NK-92 treated with Interleukin-12 subunit alpha and Interleukin-12 subunit beta, amount 100 ng/mL, for 24 hours (cell line): Measurements from ENCODE around the gene EGFL7.

ENCODE experiments used
- DNase-seq: peaks from one replicate; lab custom pipeline; 2025; lab: John Stamatoyannopoulos, UW

EGFL7 gene

GRCh38 chr9:136659861-136660784, 2.6 kb upstream of the EGFL7 start:
- DNase-seq: no peak

DNA sequence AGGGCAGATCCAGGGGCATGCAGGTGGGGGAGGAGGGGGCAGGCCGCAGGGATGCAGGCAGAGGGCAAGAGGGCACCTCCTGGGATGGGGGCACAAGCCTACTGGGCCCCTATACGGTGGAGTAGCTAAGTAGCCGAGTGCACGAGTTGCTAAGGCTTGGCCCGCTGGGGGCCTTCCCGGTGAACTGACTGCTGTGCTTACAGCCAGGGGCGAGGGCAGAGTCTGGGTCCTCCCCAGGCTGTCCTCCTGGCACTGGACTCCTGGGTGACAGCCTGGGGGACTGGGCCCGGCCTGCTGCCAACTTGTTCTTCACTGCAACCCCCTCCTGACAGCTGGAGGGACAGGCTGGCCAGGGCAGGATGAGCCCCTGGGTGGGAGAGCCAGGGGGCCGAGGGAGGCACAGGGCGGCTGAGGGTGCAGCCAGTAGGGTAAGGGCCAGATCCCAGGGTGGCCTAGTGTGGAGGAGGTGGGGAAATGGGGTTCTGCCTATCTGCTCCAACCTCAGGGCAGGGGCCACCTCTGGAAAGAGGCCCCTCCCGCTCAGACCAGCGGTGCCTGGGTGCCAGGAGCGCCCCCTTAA, 1.7 kb upstream of the EGFL7 start:
- no peak for DNase-seq

GRCh38 chr9:136661641-136662325, 933 bp upstream of the EGFL7 start:
- DNase-seq: no peak

DNA sequence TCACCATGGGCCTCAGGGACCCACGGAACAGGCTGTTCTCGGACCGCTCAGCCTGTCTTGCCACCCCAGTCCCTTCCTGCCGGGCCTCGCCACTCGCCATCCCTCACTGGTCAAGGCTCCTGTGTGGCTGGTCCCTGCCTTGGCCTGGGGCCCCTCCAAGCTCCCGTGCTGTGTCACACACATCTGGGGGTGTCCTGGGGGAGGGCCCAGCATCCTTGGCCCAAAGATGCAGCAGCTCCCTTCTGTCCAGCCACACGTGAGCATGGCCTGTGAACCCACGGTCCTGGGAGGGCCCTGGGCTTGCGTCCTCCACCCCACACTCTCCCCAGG, 425 bp upstream of the EGFL7 start:
- no peak for DNase-seq

DNA sequence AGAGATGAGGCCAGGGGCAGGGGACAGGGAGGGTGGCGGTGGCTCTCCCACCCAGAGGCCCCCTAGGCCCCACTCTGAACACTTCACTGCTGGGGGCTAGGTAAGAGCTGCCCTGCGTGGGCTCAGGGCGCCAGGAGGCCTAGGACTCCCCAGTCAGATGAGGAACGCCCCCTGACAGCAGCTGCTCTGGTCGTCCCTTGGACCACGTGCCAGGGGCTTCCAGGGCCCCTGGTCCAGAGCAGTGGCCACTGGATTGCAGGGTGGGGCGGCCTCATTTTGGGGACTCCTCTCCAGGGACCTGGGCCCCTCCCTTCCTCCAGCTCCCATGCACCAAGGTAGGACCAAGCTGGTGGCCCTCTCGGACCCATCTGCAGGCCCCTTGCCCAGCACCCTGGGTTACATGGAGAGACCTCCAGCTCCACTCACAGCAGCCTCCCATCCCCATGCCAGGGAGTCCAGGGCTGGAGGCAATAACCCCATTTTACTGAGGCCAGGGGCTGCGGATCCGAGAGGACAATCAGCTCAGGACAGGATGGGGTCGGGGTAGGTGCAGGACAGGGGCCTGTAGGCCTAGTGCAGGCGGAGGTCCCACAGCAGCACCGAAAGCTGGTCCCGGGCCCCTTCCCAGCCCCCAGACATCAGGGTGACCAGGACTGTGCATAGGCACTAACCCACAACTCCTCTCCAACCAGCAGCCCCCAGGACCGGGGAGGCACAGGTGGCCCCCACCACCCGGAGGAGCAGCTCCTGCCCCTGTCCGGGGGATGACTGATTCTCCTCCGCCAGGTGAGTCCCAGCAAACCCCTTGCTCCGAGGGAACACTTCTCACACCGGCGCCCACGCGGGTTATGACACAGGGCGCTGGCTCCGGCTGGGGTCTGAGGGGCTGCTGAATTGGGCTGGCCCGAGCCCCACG, 1.5 kb downstream of the EGFL7 start:
- DNase-seq: no peak

GRCh38 chr9:136665111-136665703, 2.5 kb downstream of the EGFL7 start:
- no peak for DNase-seq

GRCh38 chr9:136665704-136666371, 3.1 kb downstream of the EGFL7 start:
- no peak for DNase-seq

GRCh38 chr9:136666372-136667213, 3.9 kb downstream of the EGFL7 start:
- DNase-seq: no peak

- no peak for DNase-seq
Observed at GRCh38 chr9:136667214-136667939, 4.7 kb downstream of the EGFL7 start.

- no peak for DNase-seq
Observed at GRCh38 chr9:136667940-136668760, 5.4 kb downstream of the EGFL7 start.

GRCh38 chr9:136668983-136669790, 6.5 kb downstream of the EGFL7 start:
- no peak for DNase-seq

DNA sequence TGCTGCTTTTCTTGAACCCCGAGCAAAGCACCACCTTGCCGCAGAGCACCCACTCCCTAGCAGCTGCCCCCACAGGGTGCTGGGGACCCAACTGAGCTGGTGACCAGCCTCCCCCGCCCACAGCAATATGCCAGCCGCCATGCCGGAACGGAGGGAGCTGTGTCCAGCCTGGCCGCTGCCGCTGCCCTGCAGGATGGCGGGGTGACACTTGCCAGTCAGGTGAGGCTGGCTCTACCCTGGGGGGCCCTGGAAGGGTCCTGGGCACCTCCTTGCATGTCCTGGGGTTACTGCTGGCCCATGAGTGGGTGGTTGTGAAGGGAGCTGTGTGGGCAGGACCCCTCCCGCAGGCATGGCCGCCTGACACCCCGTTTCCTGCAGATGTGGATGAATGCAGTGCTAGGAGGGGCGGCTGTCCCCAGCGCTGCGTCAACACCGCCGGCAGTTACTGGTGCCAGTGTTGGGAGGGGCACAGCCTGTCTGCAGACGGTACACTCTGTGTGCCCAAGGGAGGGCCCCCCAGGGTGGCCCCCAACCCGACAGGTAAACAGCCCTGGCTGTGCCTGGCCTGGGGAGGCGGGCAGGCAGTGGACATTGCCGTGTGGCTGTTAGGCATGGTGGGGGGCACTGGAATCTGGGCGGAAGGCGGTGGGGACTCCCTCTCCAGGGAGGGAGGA, 7.2 kb downstream of the EGFL7 start:
- DNase-seq: no peak

GRCh38 chr9:136670576-136671253, 8.0 kb downstream of the EGFL7 start:
- no peak for DNase-seq

GRCh38 chr9:136671254-136671614, 8.5 kb downstream of the EGFL7 start:
- no peak for DNase-seq

DNA sequence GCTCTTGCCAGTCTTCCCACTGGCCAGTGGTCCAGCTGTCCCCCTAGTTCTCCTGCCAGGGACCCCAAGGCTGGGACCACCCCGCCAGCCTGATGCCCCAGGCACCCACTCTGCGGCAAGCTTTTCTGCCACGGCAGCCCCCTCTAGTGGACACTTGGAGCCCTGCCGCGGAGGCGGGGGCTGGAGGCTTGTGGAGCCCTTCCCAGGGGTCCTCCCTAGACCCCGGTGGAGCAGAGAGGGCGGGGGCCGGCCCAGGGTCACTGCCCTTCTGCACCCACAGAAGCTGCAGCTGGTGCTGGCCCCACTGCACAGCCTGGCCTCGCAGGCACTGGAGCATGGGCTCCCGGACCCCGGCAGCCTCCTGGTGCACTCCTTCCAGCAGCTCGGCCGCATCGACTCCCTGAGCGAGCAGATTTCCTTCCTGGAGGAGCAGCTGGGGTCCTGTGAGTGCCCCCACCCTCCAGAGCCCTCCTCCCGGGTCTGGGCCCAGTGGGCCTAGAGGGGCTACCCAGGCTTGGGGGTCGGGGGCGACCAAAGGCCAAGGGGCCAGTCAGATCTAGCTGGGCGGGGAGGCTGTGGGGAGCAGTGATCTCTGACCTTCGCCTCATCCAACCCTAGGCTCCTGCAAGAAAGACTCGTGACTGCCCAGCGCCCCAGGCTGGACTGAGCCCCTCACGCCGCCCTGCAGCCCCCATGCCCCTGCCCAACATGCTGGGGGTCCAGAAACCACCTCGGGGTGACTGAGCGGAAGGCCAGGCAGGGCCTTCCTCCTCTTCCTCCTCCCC, 9.1 kb downstream of the EGFL7 start:
- DNase-seq: no peak
